HEK293 (cell line): ENCODE results near the gene NABP1.
"Not testable (repeated sequence)": the region's sequence is repeated elsewhere in the genome, so short reads cannot be mapped to it uniquely, and the experiment has no call there.

Experiments
- CTCF ChIA-PET: fragments of 350-600 bp; formaldehyde crosslinking; extraction: SDS; loops from one replicate; lab custom pipeline; 2021; ENCODE audit warnings: antibody characterized with exemption; lab: Yijun Ruan, JAX
- POLR2A ChIA-PET: fragments of 300-600 bp; formaldehyde crosslinking; extraction: SDS; loops from one replicate; lab custom pipeline; 2020; ENCODE audit warnings: antibody characterized with exemption, inconsistent platforms; lab: Yijun Ruan, JAX
- H3K27ac ChIP-seq: fragments of 200-500 bp; sonication (Bioruptor generic); 2 replicates; pipeline ENCODE4 v1.5.1; 2014; ENCODE audit warnings: low read depth, low read length, control low read depth, inconsistent platforms; ENCODE audit errors: extremely low read depth
- H3K36me3 ChIP-seq, 2 experiments: fragments of 200-500 bp in 1 of 2; sonication (Bioruptor generic) in 1 of 2; 1 replicate in 1 of 2; 2 replicates in 1 of 2; pipeline ENCODE4 v1.5.1; 2014 to 2017; ENCODE audit warnings: inconsistent platforms in 2 of 2, low read length in 2 of 2; ENCODE audit not compliant: control insufficient read depth in 2 of 2, insufficient read depth in 1 of 2
- H3K4me1 ChIP-seq: fragments of 200-500 bp; sonication (Bioruptor generic); 2 replicates; pipeline ENCODE4 v1.5.1; 2014; ENCODE audit warnings: mild to moderate bottlenecking, low read length, inconsistent platforms; ENCODE audit not compliant: control insufficient read depth, insufficient read depth
- H3K4me3 ChIP-seq: 2 replicates; pipeline ENCODE4 v1.5.1; 2011; ENCODE audit warnings: low read depth, mild to moderate bottlenecking, control low read depth, low read length, moderate library complexity
- H3K9me3 ChIP-seq: fragments of 200-500 bp; sonication (Bioruptor generic); 2 replicates; pipeline ENCODE4 v1.5.1; 2014; ENCODE audit warnings: low read depth, low read length, inconsistent platforms; ENCODE audit not compliant: control insufficient read depth, insufficient read depth
- IKZF3 ChIP-seq: fragments of 450-650 bp; IDR thresholded peaks from 2 replicates; pipeline ENCODE4 v1.5.0; 2018; ENCODE audit warnings: missing biosample characterization, mild to moderate bottlenecking, missing genetic modification characterization, moderate library complexity
- TCF7L2 ChIP-seq: IDR thresholded peaks from 2 replicates; pipeline ENCODE4 v1.6.1; 2011; ENCODE audit warnings: low read depth, mild to moderate bottlenecking, inconsistent platforms, low read length, moderate library complexity, borderline replicate concordance
- WT1 ChIP-seq: fragments of 450-650 bp; formaldehyde crosslinking; IDR thresholded peaks from 2 replicates; pipeline ENCODE4 v1.5.1; 2016; ENCODE audit warnings: missing biosample characterization, missing genetic modification characterization
- ZBTB7A ChIP-seq: fragments of 450-650 bp; formaldehyde crosslinking; IDR thresholded peaks from 2 replicates; pipeline ENCODE4 v1.5.1; 2016; ENCODE audit warnings: low read depth, missing biosample characterization, missing genetic modification characterization
- ZFP37 ChIP-seq: fragments of 450-650 bp; formaldehyde crosslinking; IDR thresholded peaks from 2 replicates; pipeline ENCODE4 v1.5.1; 2016; ENCODE audit warnings: missing biosample characterization, missing genetic modification characterization
- ZNF146 ChIP-seq: fragments of 450-650 bp; formaldehyde crosslinking; IDR thresholded peaks from 2 replicates; pipeline ENCODE4 v1.5.1; 2016; ENCODE audit warnings: missing biosample characterization, missing genetic modification characterization
- ZNF24 ChIP-seq: fragments of 450-650 bp; formaldehyde crosslinking; IDR thresholded peaks from 2 replicates; pipeline ENCODE4 v1.5.1; 2016; ENCODE audit warnings: missing biosample characterization, missing genetic modification characterization
- ZNF266 ChIP-seq: fragments of 450-650 bp; formaldehyde crosslinking; IDR thresholded peaks from 2 replicates; pipeline ENCODE4 v1.5.1; 2016; ENCODE audit warnings: missing biosample characterization, missing genetic modification characterization, low read depth
- ZNF274 ChIP-seq, 2 experiments: fragments of 200-500 bp in 1 of 2; fragments of 450-650 bp in 1 of 2; sonication (Bioruptor generic) in 1 of 2; formaldehyde crosslinking in 1 of 2; IDR thresholded peaks; 2 replicates each; pipeline versions ENCODE4 v1.5.1 to v1.6.1; 2014 to 2016; ENCODE audit warnings: borderline replicate concordance in 1 of 2, inconsistent platforms in 1 of 2, low read length in 1 of 2, missing biosample characterization in 1 of 2, missing genetic modification characterization in 1 of 2
- ZNF561 ChIP-seq: fragments of 450-650 bp; IDR thresholded peaks from 2 replicates; pipeline ENCODE4 v1.5.1; 2018; ENCODE audit warnings: missing biosample characterization, missing genetic modification characterization, borderline replicate concordance
- ZNF580 ChIP-seq: fragments of 450-650 bp; formaldehyde crosslinking; IDR thresholded peaks from 2 replicates; pipeline ENCODE4 v1.5.1; 2016; ENCODE audit warnings: missing biosample characterization, missing genetic modification characterization
- ZNF654 ChIP-seq: fragments of 450-650 bp; formaldehyde crosslinking; IDR thresholded peaks from 2 replicates; pipeline ENCODE4 v1.5.1; 2016; ENCODE audit warnings: low read depth, missing biosample characterization, missing genetic modification characterization
- ZNF670 ChIP-seq: fragments of 450-650 bp; formaldehyde crosslinking; IDR thresholded peaks from 2 replicates; pipeline ENCODE4 v1.5.1; 2016; ENCODE audit warnings: missing biosample characterization, missing genetic modification characterization, low read depth
- ZNF701 ChIP-seq: fragments of 450-650 bp; formaldehyde crosslinking; IDR thresholded peaks from 2 replicates; pipeline ENCODE4 v1.5.1; 2016; ENCODE audit warnings: missing biosample characterization, missing genetic modification characterization
- TF ChIP-seq, protein P1 (sequence below): fragments of 450-650 bp; formaldehyde crosslinking; IDR thresholded peaks from 2 replicates; pipeline ENCODE4 v1.5.1; 2017; ENCODE audit warnings: missing biosample characterization, missing genetic modification characterization
- TF ChIP-seq, protein P2 (sequence below): fragments of 450-650 bp; formaldehyde crosslinking; IDR thresholded peaks from 2 replicates; pipeline ENCODE4 v1.5.0; 2017; ENCODE audit warnings: missing biosample characterization, missing genetic modification characterization, borderline replicate concordance

The NABP1 gene

DNA sequence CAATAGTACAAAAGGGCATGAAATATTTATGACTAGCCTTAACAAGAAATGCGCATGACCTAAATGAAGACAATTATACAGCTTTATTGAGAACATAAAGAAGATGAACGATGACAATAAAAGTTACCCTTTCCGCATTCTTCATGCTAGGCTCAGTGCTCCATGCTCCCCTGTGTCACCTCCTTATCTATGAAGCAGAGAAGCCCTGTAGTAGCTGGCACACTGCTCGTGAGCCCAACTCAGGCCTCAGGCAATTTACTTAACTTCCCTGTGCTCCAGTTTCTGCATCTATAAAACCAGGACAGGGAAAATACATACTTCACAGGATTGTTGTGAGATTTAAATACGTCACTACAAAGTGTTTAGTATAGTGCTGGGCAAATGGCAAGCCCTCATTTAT, 34.5 kb upstream of the NABP1 start (continued):
- TF ChIP-seq, protein P1, sequence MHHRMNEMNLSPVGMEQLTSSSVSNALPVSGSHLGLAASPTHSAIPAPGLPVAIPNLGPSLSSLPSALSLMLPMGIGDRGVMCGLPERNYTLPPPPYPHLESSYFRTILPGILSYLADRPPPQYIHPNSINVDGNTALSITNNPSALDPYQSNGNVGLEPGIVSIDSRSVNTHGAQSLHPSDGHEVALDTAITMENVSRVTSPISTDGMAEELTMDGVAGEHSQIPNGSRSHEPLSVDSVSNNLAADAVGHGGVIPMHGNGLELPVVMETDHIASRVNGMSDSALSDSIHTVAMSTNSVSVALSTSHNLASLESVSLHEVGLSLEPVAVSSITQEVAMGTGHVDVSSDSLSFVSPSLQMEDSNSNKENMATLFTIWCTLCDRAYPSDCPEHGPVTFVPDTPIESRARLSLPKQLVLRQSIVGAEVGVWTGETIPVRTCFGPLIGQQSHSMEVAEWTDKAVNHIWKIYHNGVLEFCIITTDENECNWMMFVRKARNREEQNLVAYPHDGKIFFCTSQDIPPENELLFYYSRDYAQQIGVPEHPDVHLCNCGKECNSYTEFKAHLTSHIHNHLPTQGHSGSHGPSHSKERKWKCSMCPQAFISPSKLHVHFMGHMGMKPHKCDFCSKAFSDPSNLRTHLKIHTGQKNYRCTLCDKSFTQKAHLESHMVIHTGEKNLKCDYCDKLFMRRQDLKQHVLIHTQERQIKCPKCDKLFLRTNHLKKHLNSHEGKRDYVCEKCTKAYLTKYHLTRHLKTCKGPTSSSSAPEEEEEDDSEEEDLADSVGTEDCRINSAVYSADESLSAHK (tag by site-specific recombination), result peak; percentile 65
- TF ChIP-seq ZNF701 (tag by site-specific recombination) (no peak), IKZF3 (tag by site-specific recombination) (0 out of 2 replicates have a peak, but pooled peaks have one; percentile 39)

GRCh38 chr2:191644613-191645012, 33.3 kb upstream of the NABP1 start:
- H3K36me3 ChIP-seq, CTCF ChIA-PET, H3K27ac ChIP-seq, H3K4me3 ChIP-seq, H3K9me3 ChIP-seq, H3K4me1 ChIP-seq, POLR2A ChIA-PET: not testable (repeated sequence)
- TF ChIP-seq ZNF146 (peak; percentile 81), ZNF580 (tag by site-specific recombination) (0 out of 2 replicates have a peak, but pooled peaks have one; percentile 15)

- no peaks in the 10 kb centered on the region for H3K36me3 ChIP-seq
- no peak for TF ChIP-seq TCF7L2
- no peak for TF ChIP-seq ZNF24 (tag by site-specific recombination)
- TF ChIP-seq ZNF654 (tag by site-specific recombination), result no peak
- TF ChIP-seq WT1 (tag by site-specific recombination), result no peak
- no peak for TF ChIP-seq ZNF266
- TF ChIP-seq ZNF670, result no peak
- TF ChIP-seq ZBTB7A (tag by site-specific recombination), result no peak
- no peak for TF ChIP-seq ZNF561 (tag by site-specific recombination)
- TF ChIP-seq, protein P2, sequence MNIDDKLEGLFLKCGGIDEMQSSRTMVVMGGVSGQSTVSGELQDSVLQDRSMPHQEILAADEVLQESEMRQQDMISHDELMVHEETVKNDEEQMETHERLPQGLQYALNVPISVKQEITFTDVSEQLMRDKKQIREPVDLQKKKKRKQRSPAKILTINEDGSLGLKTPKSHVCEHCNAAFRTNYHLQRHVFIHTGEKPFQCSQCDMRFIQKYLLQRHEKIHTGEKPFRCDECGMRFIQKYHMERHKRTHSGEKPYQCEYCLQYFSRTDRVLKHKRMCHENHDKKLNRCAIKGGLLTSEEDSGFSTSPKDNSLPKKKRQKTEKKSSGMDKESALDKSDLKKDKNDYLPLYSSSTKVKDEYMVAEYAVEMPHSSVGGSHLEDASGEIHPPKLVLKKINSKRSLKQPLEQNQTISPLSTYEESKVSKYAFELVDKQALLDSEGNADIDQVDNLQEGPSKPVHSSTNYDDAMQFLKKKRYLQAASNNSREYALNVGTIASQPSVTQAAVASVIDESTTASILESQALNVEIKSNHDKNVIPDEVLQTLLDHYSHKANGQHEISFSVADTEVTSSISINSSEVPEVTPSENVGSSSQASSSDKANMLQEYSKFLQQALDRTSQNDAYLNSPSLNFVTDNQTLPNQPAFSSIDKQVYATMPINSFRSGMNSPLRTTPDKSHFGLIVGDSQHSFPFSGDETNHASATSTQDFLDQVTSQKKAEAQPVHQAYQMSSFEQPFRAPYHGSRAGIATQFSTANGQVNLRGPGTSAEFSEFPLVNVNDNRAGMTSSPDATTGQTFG, result no peak
- TF ChIP-seq ZFP37, result no peak
- TF ChIP-seq ZNF274 (IDR thresholded peaks at IDR 0.05; ENCODE audit: low read length), result no peak
- no peak for TF ChIP-seq ZNF274 (tag by site-specific recombination; IDR thresholded peaks at IDR 0.05; ENCODE audit: borderline replicate concordance)
- TF ChIP-seq, all 188 proteins: peak for 0
- Histone ChIP-seq H3K27ac (no peak overlapping the region), H3K4me3 (no peak overlapping the region), H3K4me1 (peaks cover 7% of the 10 kb centered on the region), H3K9me3 (no peaks in the 10 kb centered on the region)
- POLR2A ChIA-PET, result no interaction called here
- CTCF ChIA-PET, result no interaction called here
Observed at GRCh38 chr2:191645032-191645431, 32.9 kb upstream of the NABP1 start.
